DMS114 treated with DMSO at 0.1 percent for 48 hours (cell line): ENCODE measurements around the gene NAA50.

ENCODE experiments used
- DNase-seq: peaks from one replicate; lab custom pipeline; 2025; ENCODE audit not compliant: unreplicated experiment; lab: John Stamatoyannopoulos, UW

NAA50 gene

GRCh38 chr3:113745756-113746547, at the start of gene NAA50:
TSS of gene NAA50 (minus strand) at chr3:113746249. CDS start at chr3:113745949, 300 bp downstream.
- DNase-seq: peak; percentile 90

GRCh38 chr3:113795693-113796092, 49.6 kb upstream of the NAA50 start:
- no peak for DNase-seq

GRCh38 chr3:113794526-113794925, 48.5 kb upstream of the NAA50 start:
- no peak for DNase-seq

- no peak for DNase-seq
Observed at GRCh38 chr3:113791381-113791780, 45.3 kb upstream of the NAA50 start.

- no peak for DNase-seq
Observed at GRCh38 chr3:113783980-113784379, 37.9 kb upstream of the NAA50 start.

GRCh38 chr3:113783463-113783862, 37.4 kb upstream of the NAA50 start:
- DNase-seq: no peak

GRCh38 chr3:113776564-113776963, 30.5 kb upstream of the NAA50 start:
- no peak for DNase-seq

- no peak for DNase-seq
Observed at GRCh38 chr3:113775516-113775915, 29.5 kb upstream of the NAA50 start.

- no peak for DNase-seq
Observed at GRCh38 chr3:113773381-113773780, 27.3 kb upstream of the NAA50 start.

GRCh38 chr3:113771993-113772392, 25.9 kb upstream of the NAA50 start:
- DNase-seq: no peak

GRCh38 chr3:113769551-113769950, 23.5 kb upstream of the NAA50 start:
- DNase-seq: no peak

GRCh38 chr3:113764698-113765097, 18.6 kb upstream of the NAA50 start:
- DNase-seq: no peak

- no peak for DNase-seq
Observed at GRCh38 chr3:113758389-113759024, 12.5 kb upstream of the NAA50 start.

- DNase-seq: no peak
Observed at GRCh38 chr3:113754494-113755159, 8.6 kb upstream of the NAA50 start.

GRCh38 chr3:113753376-113753985, 7.4 kb upstream of the NAA50 start:
- DNase-seq: no peak

GRCh38 chr3:113751141-113751540, 5.1 kb upstream of the NAA50 start:
- DNase-seq: no peak

GRCh38 chr3:113747283-113748046, 1.4 kb upstream of the NAA50 start:
- DNase-seq: no peak

- peak; percentile 90 for DNase-seq
Observed at GRCh38 chr3:113746548-113747282, 666 bp upstream of the NAA50 start, which contains the start of gene ATP6V1A. TSS of gene ATP6V1A (plus strand) at chr3:113747035. CDS start at chr3:113778754, 31,719 bp downstream.

GRCh38 chr3:113744941-113745755, 901 bp downstream of the NAA50 start:
- peak; percentile 81 for DNase-seq
